Measurements from ENCODE around the gene CLSTN1. TPM values are rescaled to one million over a fixed set of nuclear protein-coding genes. Genes with fewer than 3 reads are reported as not detected.

CLSTN1 gene
- total and polyA plus RNA-seq, 5 donors = 51.4 to 72.1 (median 69.4) TPM

- WGBS = 87% methylated on average over 6 of the region's 6 CpGs
- H3K4me1 ChIP-seq (ENCODE audit: control insufficient read depth, insufficient read depth, low read length) = no peaks in the 10 kb centered on the region
- no peak for ATAC-seq
- H3K27ac ChIP-seq (ENCODE audit: low read length) = no peak overlapping the region
- no peak overlapping the region for H3K4me3 ChIP-seq (ENCODE audit: low read length)
- no peaks in the 10 kb centered on the region for H3K27me3 ChIP-seq (ENCODE audit: control insufficient read depth, insufficient read depth)
- intact Hi-C loops (cut with DNase I) = loop anchor here (2.0 to 10.0 kb wide), 8 partner anchors 82 to 242 kb away; no protein-coding TSS in a partner anchor
- no peaks in the 10 kb centered on the region for H3K9me3 ChIP-seq (ENCODE audit: control insufficient read depth, low read length)
- no peak for DNase-seq
Measured at GRCh38 chr1:9866836-9867235, 43.1 kb upstream of the CLSTN1 start.

GRCh38 chr1:9865724-9866123, 42.0 kb upstream of the CLSTN1 start:
- H3K4me1 ChIP-seq (ENCODE audit: control insufficient read depth, insufficient read depth, low read length) = no peaks in the 10 kb centered on the region
- no peak for DNase-seq
- H3K4me3 ChIP-seq (ENCODE audit: low read length) = no peak overlapping the region
- intact Hi-C loops (cut with DNase I) = loop anchor here (2.0 to 10.0 kb wide), 8 partner anchors 81 to 241 kb away; no protein-coding TSS in a partner anchor
- H3K27ac ChIP-seq (ENCODE audit: low read length) = no peak overlapping the region
- no peaks in the 10 kb centered on the region for H3K27me3 ChIP-seq (ENCODE audit: control insufficient read depth, insufficient read depth)
- ATAC-seq = no peak
- WGBS = 72% methylated on average over 2 of the region's 2 CpGs
- H3K9me3 ChIP-seq (ENCODE audit: control insufficient read depth, low read length) = no peaks in the 10 kb centered on the region

GRCh38 chr1:9863371-9863770, 39.6 kb upstream of the CLSTN1 start:
- intact Hi-C loops (cut with DNase I) = loop anchor here in 2 of 4 donors (10.0 kb wide), 3 partner anchors 79 to 239 kb away; no protein-coding TSS in a partner anchor
- peak in 1 of 3 donors; percentile 49 for DNase-seq

GRCh38 chr1:9861360-9861759, 37.6 kb upstream of the CLSTN1 start:
- Histone ChIP-seq H3K4me3 (ENCODE audit: low read length) (no peak overlapping the region), H3K27ac (ENCODE audit: low read length) (no peak overlapping the region), H3K9me3 (ENCODE audit: control insufficient read depth, low read length) (no peaks in the 10 kb centered on the region), H3K4me1 (ENCODE audit: control insufficient read depth, insufficient read depth, low read length) (no peaks in the 10 kb centered on the region), H3K27me3 (ENCODE audit: control insufficient read depth, insufficient read depth) (no peaks in the 10 kb centered on the region)
- ATAC-seq (no peak), DNase-seq (no peak)
- 79% methylated on average over 8 of the region's 8 CpGs for WGBS
- intact Hi-C loops (cut with DNase I) = loop anchor here in 2 of 4 donors (10.0 kb wide), 3 partner anchors 77 to 237 kb away; no protein-coding TSS in a partner anchor

More at GRCh38 chr1:9863371-9863770, 39.6 kb upstream of the CLSTN1 start:
- ATAC-seq = no peak
- Histone ChIP-seq H3K27ac (ENCODE audit: low read length) (no peak overlapping the region), H3K9me3 (ENCODE audit: control insufficient read depth, low read length) (no peaks in the 10 kb centered on the region), H3K27me3 (ENCODE audit: control insufficient read depth, insufficient read depth) (no peaks in the 10 kb centered on the region), H3K4me3 (ENCODE audit: low read length) (no peak overlapping the region), H3K4me1 (ENCODE audit: control insufficient read depth, insufficient read depth, low read length) (no peaks in the 10 kb centered on the region)
- 78% methylated on average over 10 of the region's 10 CpGs for WGBS

GRCh38 chr1:9860887-9861286, 37.1 kb upstream of the CLSTN1 start:
- H3K4me3 ChIP-seq (ENCODE audit: low read length) = no peak overlapping the region
- no peaks in the 10 kb centered on the region for H3K4me1 ChIP-seq (ENCODE audit: control insufficient read depth, insufficient read depth, low read length)
- WGBS = 83% methylated on average over 5 of the region's 5 CpGs
- no peak for DNase-seq
- intact Hi-C loops (cut with DNase I) = loop anchor here in 2 of 4 donors (10.0 kb wide), 3 partner anchors 76 to 236 kb away; no protein-coding TSS in a partner anchor
- no peaks in the 10 kb centered on the region for H3K9me3 ChIP-seq (ENCODE audit: control insufficient read depth, low read length)
- no peak for ATAC-seq
- H3K27me3 ChIP-seq (ENCODE audit: control insufficient read depth, insufficient read depth) = no peaks in the 10 kb centered on the region
- H3K27ac ChIP-seq (ENCODE audit: low read length) = no peak overlapping the region

- 59% methylated on average over 5 of the region's 5 CpGs for WGBS
- no peak overlapping the region for H3K4me3 ChIP-seq (ENCODE audit: low read length)
- H3K9me3 ChIP-seq (ENCODE audit: control insufficient read depth, low read length) = no peaks in the 10 kb centered on the region
- H3K27me3 ChIP-seq (ENCODE audit: control insufficient read depth, insufficient read depth) = no peaks in the 10 kb centered on the region
- no peaks in the 10 kb centered on the region for H3K4me1 ChIP-seq (ENCODE audit: control insufficient read depth, insufficient read depth, low read length)
- DNase-seq (no peak), ATAC-seq (no peak)
- no peak overlapping the region for H3K27ac ChIP-seq (ENCODE audit: low read length)
- intact Hi-C loops (cut with DNase I) = loop anchor here in 2 of 4 donors (10.0 kb wide), 3 partner anchors 75 to 235 kb away; no protein-coding TSS in a partner anchor
Measured at GRCh38 chr1:9859281-9860014, 35.7 kb upstream of the CLSTN1 start.

- no peaks in the 10 kb centered on the region for H3K9me3 ChIP-seq (ENCODE audit: control insufficient read depth, low read length)
- no peaks in the 10 kb centered on the region for H3K4me1 ChIP-seq (ENCODE audit: control insufficient read depth, insufficient read depth, low read length)
- H3K4me3 ChIP-seq (ENCODE audit: low read length) = no peak overlapping the region
- H3K27ac ChIP-seq (ENCODE audit: low read length) = no peak overlapping the region
- ATAC-seq = no peak
- no peak for DNase-seq
- WGBS = 98% methylated on average over 6 of the region's 6 CpGs
- intact Hi-C loops (cut with DNase I) = no loop called here
- H3K27me3 ChIP-seq (ENCODE audit: control insufficient read depth, insufficient read depth) = no peaks in the 10 kb centered on the region
Measured at GRCh38 chr1:9858293-9859035, 34.7 kb upstream of the CLSTN1 start.

- WGBS = 79% methylated on average over 1 of the region's 1 CpG
- ATAC-seq = no peak
Measured at GRCh38 chr1:9855186-9855585, 31.4 kb upstream of the CLSTN1 start.

GRCh38 chr1:9853249-9853595, 29.5 kb upstream of the CLSTN1 start:
- intact Hi-C loops (cut with DNase I) = no loop called here
- H3K27me3 ChIP-seq (ENCODE audit: control insufficient read depth, insufficient read depth) = no peaks in the 10 kb centered on the region
- DNase-seq (no peak), ATAC-seq (no peak)
- H3K4me1 ChIP-seq (ENCODE audit: control insufficient read depth, insufficient read depth, low read length) = no peaks in the 10 kb centered on the region
- H3K27ac ChIP-seq (ENCODE audit: low read length) = no peak overlapping the region
- no peaks in the 10 kb centered on the region for H3K9me3 ChIP-seq (ENCODE audit: control insufficient read depth, low read length)
- no peak overlapping the region for H3K4me3 ChIP-seq (ENCODE audit: low read length)
- WGBS = 93% methylated on average over 4 of the region's 4 CpGs

More at GRCh38 chr1:9855186-9855585, 31.4 kb upstream of the CLSTN1 start:
- no peak overlapping the region for H3K27ac ChIP-seq (ENCODE audit: low read length)
- no peak overlapping the region for H3K4me3 ChIP-seq (ENCODE audit: low read length)
- H3K27me3 ChIP-seq (ENCODE audit: control insufficient read depth, insufficient read depth) = no peaks in the 10 kb centered on the region
- H3K4me1 ChIP-seq (ENCODE audit: control insufficient read depth, insufficient read depth, low read length) = no peaks in the 10 kb centered on the region
- no peaks in the 10 kb centered on the region for H3K9me3 ChIP-seq (ENCODE audit: control insufficient read depth, low read length)
- intact Hi-C loops (cut with DNase I) = no loop called here
- DNase-seq = no peak

GRCh38 chr1:9852410-9853248, 28.9 kb upstream of the CLSTN1 start:
- no peak overlapping the region for H3K27ac ChIP-seq (ENCODE audit: low read length)

More at GRCh38 chr1:9852410-9853248, 28.9 kb upstream of the CLSTN1 start:
- DNase-seq = no peak
- Histone ChIP-seq H3K27me3 (ENCODE audit: control insufficient read depth, insufficient read depth) (no peaks in the 10 kb centered on the region), H3K9me3 (ENCODE audit: control insufficient read depth, low read length) (no peaks in the 10 kb centered on the region), H3K4me1 (ENCODE audit: control insufficient read depth, insufficient read depth, low read length) (no peaks in the 10 kb centered on the region), H3K4me3 (ENCODE audit: low read length) (no peak overlapping the region)
- intact Hi-C loops (cut with DNase I) = no loop called here
- ATAC-seq = peak; percentile 57 to 63
- 76% methylated on average over 12 of the region's 12 CpGs for WGBS

Measured in right cardiac atrium (tissue), 5 donors.